HG03571 (cell line): Measurements from ENCODE around the gene IRF7.
"Not testable (repeated sequence)": the region's sequence is repeated elsewhere in the genome, so short reads cannot be mapped to it uniquely, and the experiment has no call there.

Experiments
- ATAC-seq: cut with Tn5 transposase; IDR thresholded peaks from one replicate; pipeline ENCODE4 v1.9.1; 2021; ENCODE audit not compliant: unreplicated experiment

The IRF7 gene

DNA sequence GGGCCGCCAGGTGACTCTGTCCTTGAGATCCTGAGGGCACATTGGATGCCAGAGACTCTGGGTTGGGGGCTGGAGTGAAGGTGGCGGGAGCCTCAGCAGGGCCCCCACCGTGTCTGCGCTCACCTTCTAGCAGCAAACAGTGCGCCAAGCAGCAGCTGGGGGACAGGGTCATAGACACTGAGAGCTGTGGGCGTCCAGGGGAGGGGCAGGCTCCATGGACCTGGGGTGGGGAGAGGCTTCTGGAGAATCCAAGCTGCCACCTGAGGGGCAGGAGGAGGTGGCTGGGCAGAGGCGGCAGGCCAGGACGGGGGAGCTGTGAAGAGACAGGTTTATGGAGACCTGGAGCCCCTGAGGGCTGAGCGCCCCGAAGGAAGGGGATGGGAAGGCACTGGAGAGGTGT lies 31.5 kb downstream of the IRF7 start:
- no peak for ATAC-seq

DNA sequence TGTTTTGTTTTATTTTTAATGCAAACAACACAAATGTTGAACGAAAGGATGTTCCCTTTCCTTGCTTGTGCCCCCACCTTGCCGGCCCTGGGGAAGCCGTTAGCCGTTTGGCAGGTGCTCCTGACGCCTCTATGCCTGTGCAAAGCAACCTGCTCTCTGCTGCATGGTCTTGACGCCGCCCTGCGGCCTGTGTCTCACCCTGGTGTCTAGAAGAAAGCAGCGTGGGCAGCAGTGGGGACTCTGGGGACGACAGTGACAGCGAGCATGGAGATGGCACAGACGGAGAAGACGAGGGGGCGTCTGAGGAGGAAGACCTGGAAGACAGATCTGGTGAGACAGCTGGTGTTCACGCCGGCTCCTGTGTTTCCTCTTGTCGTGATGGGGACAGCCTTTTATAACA lies 34.0 kb downstream of the IRF7 start:
- ATAC-seq = no peak

DNA sequence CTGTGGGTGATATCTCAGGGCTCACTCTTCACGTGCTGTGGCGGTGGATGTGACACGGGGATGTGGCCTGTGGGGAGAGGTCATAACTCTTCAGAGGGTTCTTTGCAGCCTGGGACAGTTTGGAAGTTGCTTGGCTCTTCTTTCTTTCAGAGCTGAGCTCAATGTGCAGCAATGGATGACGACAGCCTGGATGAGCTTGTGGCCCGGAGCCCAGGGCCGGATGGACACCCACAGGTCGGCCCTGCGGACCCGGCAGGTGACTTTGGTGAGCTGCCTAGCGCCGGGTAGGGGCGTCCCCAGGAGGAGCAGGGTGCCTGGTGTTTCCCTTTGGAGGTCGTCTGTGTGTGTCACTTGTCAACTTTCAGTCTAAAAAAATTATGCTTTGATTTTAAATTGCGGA lies 34.4 kb downstream of the IRF7 start:
- no peak for ATAC-seq

DNA sequence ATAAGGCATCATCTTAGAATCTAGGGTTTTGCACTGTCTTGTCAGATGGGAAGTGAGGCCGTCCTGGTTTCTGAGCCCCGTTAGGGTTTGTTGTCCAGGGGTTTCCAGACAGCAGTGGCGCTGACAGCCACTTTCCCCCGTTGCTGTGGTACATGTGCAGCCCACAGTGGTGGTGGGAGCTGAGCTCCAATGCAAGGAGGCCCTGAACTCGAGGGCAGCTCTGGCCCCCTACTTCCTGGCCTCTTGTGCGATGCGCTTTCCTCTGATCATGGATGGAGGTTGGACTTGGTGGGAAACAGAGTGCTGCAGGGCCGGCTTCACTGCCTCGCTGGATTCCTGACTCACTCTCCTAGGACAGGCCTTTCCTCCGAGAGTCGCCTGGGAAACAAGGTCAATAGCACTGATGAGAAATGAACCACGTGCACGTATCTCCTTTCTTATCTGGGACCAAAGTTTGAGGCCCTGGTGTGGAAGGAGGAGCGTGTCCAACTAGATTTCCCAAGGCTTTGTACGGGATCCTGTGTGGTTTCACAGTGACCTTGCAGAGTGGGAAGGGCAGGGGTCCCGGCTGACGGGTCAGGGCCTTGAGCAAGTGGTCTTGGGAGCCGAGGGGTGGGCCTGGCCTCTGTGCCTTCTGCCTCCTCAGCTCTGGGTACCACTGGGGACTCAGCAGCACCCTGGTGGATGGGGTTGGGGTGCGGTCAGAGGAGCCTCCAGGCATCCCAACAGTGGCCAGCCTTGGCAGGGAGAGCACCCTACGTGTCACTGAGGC lies 35.7 kb downstream of the IRF7 start:
- ATAC-seq = no peak

DNA sequence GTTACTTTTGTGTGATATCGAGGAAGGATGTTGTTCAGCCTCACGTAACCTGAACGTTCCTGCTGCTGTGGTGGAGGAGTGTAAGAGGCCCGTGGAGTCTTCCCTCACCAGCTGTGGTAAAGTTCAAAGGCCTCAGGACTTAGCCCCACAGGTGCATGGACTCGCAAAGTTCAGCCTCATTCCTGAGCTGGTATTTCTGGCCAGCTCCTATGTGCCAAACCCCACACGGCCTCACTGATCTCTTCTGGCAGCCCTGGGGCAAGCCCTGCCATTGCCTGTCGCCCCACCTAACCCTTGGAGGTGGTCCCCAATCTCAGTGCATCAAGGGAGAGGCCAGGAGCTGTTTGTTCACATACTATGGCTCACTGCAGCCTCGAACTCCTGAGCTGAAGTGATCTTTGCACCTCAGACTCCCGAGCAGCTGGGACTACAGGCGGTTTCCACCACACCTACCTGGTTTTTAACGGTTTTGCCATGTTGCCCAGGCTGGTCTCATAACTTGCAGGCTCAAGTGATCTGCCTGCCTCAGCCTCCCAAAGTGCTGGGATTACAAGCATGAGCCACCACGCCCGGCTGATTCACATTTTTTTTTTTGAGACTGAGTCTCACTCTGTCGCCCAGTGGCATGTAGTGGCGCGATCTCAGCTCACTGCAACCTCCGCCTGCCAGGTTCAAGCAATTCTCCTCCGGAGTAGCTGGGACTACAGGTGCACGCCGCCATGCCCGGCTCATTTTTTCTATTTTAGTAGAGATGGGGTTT lies 37.3 kb downstream of the IRF7 start:
- ATAC-seq = no peak

DNA sequence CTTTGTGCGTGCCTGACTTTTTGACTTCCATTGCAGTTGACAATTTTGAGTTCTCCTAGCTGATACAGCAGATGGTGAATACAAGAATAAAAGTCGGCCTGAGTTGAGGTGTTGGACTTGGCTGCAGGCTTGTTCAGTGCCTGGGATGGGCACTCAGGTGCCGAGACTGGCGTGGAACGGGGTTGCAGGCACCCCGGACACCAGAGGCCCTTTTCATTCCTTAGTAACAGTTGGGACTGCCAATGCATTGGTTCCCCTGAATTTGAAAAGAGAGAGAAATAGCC lies 38.2 kb downstream of the IRF7 start:
- ATAC-seq = no peak

DNA sequence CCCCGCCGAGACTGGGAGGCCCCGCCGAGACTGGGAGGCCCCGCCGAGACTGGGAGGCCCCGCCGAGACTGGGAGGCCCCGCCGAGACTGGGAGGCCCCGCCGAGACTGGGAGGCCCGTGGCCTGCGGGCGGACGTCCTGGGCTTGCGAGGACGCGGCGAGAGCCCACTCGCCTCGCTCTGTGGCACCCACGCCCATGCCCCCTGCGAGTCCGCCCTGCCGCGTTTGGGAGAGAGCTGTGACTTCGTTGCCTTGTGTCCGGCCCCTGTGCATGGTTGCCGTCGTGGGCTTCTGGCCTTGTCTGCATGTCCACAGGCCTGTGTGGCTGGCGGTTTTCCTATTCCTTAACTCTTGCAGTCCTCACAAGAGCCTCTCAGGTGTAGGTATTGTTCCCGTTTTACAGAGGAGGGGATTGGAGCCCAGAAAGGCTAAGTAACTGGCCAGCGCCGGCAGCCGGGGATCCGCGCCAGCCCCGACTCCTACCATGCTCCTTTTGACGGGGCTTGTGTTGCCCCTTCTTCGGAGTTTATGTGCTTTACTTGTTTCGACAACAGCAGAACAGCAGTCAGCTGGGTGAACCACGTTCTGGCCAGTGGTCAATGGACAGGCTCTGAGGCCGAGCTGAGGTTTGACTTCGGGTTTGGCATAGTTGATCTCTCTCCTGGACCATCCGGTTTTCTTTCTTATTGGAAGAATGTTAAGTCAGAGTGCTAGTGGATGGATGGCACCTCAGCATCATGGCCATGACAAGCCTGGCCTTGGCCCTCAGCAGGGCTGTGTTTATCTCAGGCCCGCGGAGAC lies 38.7 kb downstream of the IRF7 start:
- ATAC-seq = no peak

DNA sequence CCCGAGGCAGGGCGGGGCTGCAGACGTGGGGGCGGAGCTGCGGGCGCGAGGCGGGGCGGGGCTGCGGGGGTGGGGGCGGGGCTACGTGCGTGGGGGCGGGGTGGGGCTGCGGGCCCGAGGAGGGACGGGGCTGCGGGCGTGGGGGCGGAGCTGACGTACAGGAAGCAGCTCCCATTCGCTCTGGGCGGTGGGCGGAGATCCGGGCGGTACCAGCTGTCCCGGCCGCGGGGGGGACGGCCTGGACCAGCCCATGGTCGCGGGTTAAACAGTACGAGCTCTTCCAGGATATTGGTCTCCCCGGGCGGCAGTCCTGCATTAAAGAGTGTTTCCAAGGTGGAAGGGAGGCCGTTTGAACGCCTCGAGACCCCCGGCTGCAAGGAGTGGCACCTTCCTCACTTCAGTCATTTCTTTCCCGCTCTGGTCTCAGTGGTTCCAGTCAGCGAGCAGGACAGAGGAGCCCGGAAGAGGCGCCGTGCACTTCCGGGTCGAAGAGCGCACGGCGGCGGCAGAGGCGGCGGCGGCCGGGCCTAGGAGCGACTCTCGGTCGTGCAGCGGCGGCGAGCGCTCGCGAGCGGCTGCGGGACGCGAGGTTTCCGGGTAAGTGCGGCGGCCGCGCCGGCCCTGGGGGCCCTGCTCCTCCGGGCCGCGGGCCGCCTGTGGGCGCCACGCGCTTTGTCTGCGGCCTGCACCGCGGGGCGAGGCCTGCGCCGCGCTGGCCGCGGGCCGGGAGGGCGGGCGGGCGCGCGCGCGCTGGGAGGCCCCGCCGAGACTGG lies 39.6 kb downstream of the IRF7 start, which contains the start of gene PHRF1:
Gene PHRF1, plus strand, starts transcription at position 475 of the 773 bp plus-strand sequence. CDS start 5,043 bp downstream, outside the sequence.
- peak; percentile 70 for ATAC-seq

DNA sequence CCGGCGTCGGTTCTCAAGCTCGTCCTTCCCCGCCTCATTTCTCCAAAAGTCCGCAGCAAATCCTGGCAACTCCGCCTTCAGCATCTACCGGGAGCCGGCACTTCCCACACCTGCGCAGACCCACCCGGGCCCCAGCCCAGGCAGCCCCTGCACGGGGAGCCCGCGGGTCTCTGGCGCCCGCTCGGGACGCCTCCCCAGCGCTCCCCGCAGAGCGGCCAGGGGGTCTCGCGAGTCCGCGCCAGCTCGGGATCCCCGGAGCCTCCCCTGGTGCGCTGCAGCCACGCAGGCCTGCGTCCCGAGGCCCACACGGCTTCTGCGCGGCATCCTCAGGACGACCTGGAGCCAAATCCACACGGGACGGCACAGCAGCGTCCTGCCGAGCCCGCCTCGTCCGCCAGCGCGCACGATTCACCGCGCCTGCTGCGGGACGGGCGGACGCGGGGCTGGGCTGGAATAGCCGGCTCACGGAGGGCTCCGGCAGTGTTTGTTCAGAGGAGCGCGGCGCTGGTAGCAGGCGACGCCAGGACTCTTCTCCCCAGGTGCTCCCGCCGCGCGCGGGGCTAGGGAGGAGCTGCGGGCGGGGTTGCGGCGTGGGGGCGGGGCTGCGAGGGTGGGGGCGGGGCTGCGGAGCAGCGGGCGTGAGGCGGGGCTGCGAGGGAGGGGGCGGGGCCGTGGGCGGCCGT lies 40.3 kb downstream of the IRF7 start:
- peak; percentile 33 for ATAC-seq

DNA sequence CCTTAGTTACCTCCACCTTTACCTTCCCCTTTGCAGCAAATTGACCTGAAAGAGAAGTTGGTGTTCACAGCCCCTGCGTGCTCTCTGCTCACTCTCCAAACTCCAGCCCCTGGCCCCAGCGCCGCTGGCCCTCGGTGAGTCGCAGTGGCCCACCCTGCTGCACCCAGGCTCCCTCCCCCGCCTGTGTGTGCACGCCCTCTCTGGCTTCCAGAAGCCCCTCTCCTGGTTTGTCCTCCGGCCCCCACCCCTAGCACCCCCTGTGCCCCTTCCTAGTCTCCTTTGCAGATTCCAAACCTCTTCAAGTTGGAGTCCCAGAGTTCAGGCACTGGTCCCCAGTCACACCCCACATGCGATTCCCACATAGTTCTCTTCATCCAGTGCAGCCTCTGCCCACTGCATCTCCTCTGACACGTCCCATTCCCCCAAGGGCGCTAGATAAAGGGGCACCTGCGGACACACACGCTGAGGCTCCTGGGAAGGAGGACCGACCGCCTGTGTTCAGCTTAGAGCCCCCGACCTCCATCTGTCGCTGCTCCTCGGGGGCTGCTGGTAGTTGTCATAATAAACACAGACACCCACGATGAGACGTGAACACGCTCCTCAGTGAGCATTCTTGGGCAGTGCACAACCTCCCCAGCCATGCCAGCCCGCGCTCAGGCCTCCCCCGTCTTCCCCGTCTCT lies 41.0 kb downstream of the IRF7 start:
- no peak for ATAC-seq

DNA sequence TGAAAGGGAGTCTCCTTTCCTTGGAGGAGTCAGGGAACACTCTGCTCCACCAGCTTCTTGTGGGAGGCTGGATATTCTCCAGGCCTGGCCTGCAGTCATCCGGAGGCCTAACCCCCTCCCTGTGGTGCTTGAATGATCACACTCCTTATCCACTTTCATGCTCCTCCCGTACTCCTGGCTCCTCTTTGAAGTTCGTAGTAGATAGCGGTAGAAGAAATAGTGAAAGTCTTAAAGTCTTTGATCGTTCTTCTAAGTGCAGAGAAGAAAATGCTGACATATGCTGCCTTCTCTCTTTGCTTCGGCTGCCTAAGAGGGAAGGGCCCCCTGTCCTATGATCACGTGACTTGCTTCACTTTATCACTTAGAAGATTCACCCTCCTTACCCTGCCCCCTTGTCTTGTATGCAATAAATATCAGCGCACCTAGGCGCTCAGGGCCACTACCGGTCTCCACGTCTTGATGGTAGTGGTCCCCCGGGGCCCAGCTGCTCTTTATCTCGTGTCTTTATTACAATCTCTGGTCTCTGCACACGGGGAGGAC lies 41.6 kb downstream of the IRF7 start:
- ATAC-seq = not testable (repeated sequence)

DNA sequence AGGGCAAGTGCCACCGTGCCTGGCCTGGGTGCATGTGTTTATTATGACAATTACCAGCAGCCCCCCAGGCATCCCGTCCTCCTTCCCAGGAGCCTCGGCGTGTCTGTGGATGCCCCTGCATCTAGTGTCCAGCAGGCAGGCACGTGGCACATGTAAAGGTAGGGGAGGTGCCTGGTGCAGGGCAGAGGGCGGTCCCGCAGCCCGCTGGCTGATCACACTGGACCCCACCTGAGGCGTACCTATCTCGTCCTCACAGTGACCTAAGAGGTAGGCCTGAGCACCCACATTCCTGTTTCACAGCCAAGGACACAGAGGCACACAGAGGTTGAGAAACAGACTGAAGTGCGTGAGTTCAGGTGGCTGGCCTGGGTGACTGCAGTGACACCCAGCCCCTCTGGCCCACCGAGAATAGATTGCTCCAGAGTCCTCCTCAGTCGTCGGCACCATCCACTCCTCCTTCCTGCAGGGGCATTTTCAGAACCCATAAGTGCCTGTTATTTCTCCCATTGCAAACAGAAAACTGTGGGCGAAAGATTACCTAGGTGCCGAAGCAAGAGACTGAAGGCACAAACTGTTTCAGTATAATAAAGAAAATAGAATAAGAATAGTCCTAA lies 42.5 kb downstream of the IRF7 start:
- no peak for ATAC-seq

DNA sequence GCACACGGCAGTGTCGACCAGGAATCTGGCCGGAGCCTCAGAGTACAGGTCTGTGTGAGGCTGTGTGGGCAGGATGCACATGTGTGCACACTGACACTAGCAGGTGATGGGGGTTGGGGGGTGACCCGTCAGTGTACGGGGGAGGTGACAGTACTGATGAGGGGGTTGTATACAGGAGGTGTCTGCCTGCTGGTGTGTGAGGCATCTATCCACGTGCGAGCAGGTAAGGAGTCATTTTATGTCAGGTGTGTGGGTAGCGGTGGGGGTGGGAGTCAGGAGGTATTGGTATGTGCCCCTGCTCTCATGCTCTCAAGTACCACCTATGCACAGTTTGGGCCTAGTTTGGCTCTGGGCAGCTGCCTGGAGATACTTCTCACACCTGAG lies 44.0 kb downstream of the IRF7 start:
- no peak for ATAC-seq

DNA sequence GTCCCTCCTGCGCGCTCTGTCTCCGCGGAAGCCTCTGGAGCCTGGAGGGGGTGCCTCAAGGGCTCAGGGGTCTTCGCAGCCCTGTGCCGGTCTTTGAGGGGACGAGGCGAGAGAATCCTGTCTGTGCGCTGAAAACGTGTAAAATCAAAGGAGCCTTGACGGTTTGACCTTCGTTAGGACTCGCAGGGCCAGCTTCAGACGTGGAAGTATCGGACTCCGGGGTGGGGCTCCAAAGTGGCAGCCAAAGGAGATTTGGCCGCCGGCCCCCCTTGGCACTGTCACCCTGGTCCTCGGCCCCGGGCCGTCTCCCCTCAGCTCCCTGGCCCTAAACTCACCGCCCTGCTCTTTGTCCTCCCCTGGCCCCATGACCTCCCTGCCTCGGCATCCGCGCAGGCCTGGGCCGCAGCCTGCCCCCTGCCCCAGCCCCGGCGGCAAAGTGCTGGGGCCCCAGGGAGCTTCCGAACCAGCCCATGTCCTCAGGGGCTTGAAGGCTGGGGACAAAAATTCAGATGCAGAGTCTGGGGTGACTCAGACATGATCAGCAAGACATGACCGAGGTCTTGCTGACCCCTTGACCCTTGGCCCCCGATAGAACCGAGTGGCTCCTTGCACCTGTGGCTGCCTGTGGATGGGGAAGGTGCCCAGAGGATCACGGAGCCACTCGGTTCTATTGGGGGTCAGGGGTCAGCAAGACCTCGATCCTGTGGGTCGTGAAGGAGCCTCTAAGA lies 46.4 kb downstream of the IRF7 start:
- ATAC-seq = no peak

DNA sequence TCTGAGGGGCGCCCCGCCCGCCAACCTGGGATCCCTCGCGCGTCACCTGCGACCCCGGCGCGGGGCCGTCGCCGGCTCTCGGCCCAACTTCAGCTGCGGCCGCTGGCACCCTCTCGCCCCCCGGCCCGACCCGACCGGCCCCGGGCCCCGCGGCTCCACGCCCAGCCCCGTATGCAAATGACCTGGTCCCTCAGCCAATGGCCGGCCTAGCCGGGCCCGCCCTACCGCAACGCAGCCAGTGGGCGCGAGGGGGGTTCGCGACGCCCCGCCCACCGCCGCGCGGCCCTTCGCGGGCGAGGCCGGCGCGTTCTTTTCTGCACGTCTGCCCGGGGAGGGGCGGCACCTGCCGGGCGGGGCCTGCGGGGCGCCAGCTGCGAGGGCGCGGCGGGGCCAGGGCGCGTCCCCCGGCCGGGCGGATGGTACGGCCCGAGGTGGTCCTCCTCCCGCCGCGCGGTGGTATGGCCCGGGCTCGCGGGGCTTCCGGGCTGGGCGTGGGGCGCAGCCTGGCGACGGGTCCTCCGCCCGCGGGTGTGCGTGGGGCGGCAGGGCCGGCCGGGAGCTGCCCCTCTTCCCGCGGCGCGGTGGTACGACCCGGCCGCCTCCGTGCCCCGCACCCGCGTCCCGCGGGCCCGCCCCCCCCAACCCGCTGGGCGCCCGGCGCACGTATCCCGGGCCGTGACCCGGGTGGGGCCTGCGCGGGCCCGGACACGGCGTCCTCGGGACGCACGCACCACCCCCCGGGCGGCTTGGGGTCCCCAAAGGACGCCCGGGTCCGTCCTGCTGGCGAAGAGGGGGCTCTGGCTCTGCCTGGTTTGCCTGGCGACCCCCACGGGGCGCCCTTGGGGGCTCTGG lies 47.2 kb downstream of the IRF7 start:
- peak; percentile 76 for ATAC-seq

DNA sequence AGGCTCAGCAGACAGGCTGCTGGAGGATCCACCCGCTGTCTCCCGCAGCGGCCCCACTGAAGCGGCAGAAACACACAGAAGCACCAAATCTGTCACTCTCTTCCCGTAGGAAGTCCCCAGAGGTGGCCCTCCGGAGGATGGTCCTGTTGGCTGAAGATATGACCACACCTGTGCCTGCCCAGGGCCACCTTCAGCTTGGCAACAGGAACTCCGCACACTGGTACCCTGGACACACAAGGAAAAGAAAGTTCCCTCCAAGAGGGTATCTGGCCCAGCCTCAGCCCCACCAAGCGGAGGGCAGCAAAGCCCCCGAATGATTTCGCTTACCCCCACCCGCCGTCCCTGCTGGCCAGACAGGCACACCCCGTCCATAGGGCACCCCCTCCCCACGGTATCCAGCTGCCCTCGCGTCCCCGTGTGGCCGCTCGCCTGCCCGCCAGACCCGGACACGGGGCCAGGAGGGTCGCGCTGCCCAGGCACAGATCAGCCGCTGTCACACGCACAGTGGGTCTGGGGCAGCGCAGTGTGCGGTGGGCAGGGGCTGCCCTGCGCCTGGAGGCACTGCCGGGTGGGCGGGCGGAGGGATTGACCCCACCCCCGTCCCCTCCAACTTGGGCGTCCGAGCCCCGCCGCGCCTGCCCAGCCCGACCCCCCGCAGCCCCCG lies 48.0 kb downstream of the IRF7 start:
- ATAC-seq = no peak

DNA sequence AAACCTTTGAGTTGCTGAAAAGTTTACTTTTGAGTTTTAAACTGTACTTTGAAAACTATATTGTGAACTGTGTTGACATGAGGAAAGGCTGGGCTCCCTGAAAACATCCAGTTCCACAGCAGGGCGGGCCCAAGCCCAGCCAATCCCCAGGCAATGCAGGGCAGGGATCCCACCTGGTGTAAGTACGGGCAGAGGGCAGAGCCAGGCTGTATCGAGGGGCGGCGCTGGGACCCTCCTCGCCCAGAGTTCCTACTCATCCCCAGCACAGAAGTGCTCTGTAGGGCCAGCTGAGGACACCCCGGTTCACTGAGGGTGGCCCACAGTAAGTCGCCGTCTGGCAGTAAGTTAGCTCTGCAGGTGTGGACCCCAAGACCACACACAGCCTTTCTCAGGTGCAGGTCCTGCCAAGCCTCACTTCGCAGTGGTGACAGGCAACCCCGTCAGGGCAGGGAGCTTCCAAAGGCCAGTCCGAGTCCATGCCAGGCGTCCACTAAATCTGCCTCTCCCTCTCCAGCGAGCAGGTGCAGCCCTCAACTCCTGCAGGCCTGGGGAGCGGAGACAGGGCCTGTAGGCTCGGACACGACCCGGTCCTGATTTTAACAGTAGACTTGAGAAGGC lies 48.6 kb downstream of the IRF7 start:
- no peak for ATAC-seq
